Epithelial cell of proximal tubule (primary cell): ENCODE data around the gene NOXRED1. TPM values are rescaled to one million over a fixed set of nuclear protein-coding genes. Genes with fewer than 3 reads are reported as not detected.
A peak's percentile ranks its signal among the peaks of the same experiment; 100 is the strongest.

Source experiments
- DNase-seq: peaks from one replicate; pipeline ENCODE4 v3.0.0-alpha.2; 2011; ENCODE audit warnings: low read depth
- H3K4me3 ChIP-seq: 2 replicates; pipeline ENCODE4 v1.5.1; 2011; ENCODE audit warnings: low read depth, mild to moderate bottlenecking, low read length
- CTCF ChIP-seq: conservative IDR thresholded peaks from 2 replicates; pipeline ENCODE4 v1.5.1; 2012; ENCODE audit warnings: low read depth, mild to moderate bottlenecking, low read length
- total RNA-seq: library from RNA; depleted of rRNA; stranded (reverse); fragments of >200 nt; gene quantifications from 2 replicates; pipeline ENCODE4 v1.2.3, GENCODE V29; 2015

Gene NOXRED1
- total RNA-seq, 1 donor from 2014 or later: not detected

- no peak overlapping the region for H3K4me3 ChIP-seq
- TF ChIP-seq CTCF: no peak
- DNase-seq: no peak
These were observed 44.6 kb downstream of the NOXRED1 start for GRCh38 chr14:77378701-77379100.

GRCh38 chr14:77377502-77377844 is 45.9 kb downstream of the NOXRED1 start:
- no peak for DNase-seq
- H3K4me3 ChIP-seq: peak overlapping the region; percentile 90
- no peak for TF ChIP-seq CTCF

GRCh38 chr14:77376771-77377501 is 46.4 kb downstream of the NOXRED1 start, which contains the start of the genes SAMD15 and TMED8:
TSS of gene SAMD15 (plus strand) at chr14:77377379. CDS start at chr14:77377419, 40 bp downstream.
TSS of gene TMED8 (minus strand) at chr14:77377094. CDS start at chr14:77377053, 41 bp downstream.
- no peak for TF ChIP-seq CTCF
- peak within 1 kb of the TSS; percentile 90 for H3K4me3 ChIP-seq
- peak; percentile 51 for DNase-seq

- no peak for DNase-seq
- TF ChIP-seq CTCF: no peak
- peak overlapping the region; percentile 90 for H3K4me3 ChIP-seq
These were observed 47.2 kb downstream of the NOXRED1 start for GRCh38 chr14:77375973-77376770.

GRCh38 chr14:77375164-77375950 is 48.0 kb downstream of the NOXRED1 start:
- H3K4me3 ChIP-seq: peak overlapping the region; percentile 90
- no peak for DNase-seq

More at GRCh38 chr14:77375164-77375950, 48.0 kb downstream of the NOXRED1 start:
- no peak for TF ChIP-seq CTCF
